Spleen (tissue), 7 donors: ENCODE data around the gene ALG12.
"Not testable (repeated sequence)": the region's sequence is repeated elsewhere in the genome, so short reads cannot be mapped to it uniquely, and the experiment has no call there.

Experiments used
- CTCF ChIP-seq, 11 experiments: fragments of 200-600 bp in 7 of 11; fragments of 450-650 bp in 4 of 11; sonication (generic) in 4 of 11; IDR thresholded peaks in 8 of 11; conservative IDR thresholded peaks in 3 of 11; 1 replicate in 7 of 11; 2 replicates in 4 of 11; pipeline versions ENCODE4 v1.4.0 to v1.8.0; 2016 to 2021; ENCODE audit warnings: antibody characterized with exemption in 11 of 11, inconsistent platforms in 4 of 11, mild to moderate bottlenecking in 1 of 11
- POLR2A ChIP-seq, 3 donors: fragments of 450-650 bp; IDR thresholded peaks; one replicate each; pipeline ENCODE4 v1.5.1; 2017; ENCODE audit warnings: antibody characterized with exemption in 3 of 3, mild to moderate bottlenecking in 1 of 3
- POLR2AphosphoS5 ChIP-seq, 3 donors: sonication (generic); formaldehyde crosslinking; IDR thresholded peaks; one replicate each; pipeline ENCODE4 v1.5.1; 2017; ENCODE audit warnings: antibody characterized with exemption in 3 of 3
- donor health status: DM: no; HTN: no; CAD: no; lungs with moderate emphysema.
- donor health status: DM: no; HTN: no; CAD: no.
- donor health status: DM: no; HTN: no; CAD: no.

GRCh38 chr22:49945042-49945794 is 27.0 kb upstream of the ALG12 start:
- TF ChIP-seq CTCF (IDR thresholded peaks at IDR 0.05 in 8 of 11, conservative IDR thresholded peaks at IDR 0.05 in 3 of 11); POLR2A (IDR thresholded peaks at IDR 0.05); POLR2AphosphoS5 (IDR thresholded peaks at IDR 0.05): not testable (repeated sequence)
